Peyer's patch (tissue), 4 donors: ENCODE measurements around the gene GABBR2. TPM values are rescaled to one million over a fixed set of nuclear protein-coding genes. Genes with fewer than 3 reads are reported as not detected.

Experiments used
- DNase-seq, 3 donors: peaks; one replicate each; pipeline ENCODE4 v3.0.0-alpha.2; 2017 to 2019
- H3K27ac ChIP-seq, 4 donors: fragments of 200-600 bp; sonication (generic); one replicate each; pipeline ENCODE4 v1.5.1; 2016 to 2019
- H3K27me3 ChIP-seq, 2 donors: fragments of 200-600 bp; sonication (generic); one replicate each; pipeline ENCODE4 v1.5.1; 2019
- H3K36me3 ChIP-seq, 3 donors: fragments of 200-600 bp; sonication (generic); one replicate each; pipeline ENCODE4 v1.5.1; 2016 to 2019
- H3K4me1 ChIP-seq, 4 donors: fragments of 200-600 bp; sonication (generic); one replicate each; pipeline ENCODE4 v1.5.1; 2016 to 2019
- H3K4me3 ChIP-seq, 4 donors: fragments of 200-600 bp; sonication (generic); 1 replicate in 3 of 4; 2 replicates in 1 of 4; pipeline ENCODE4 v1.5.1; 2016 to 2019; ENCODE audit warnings: mild to moderate bottlenecking in 1 of 4
- H3K9me3 ChIP-seq, 4 donors: fragments of 200-600 bp; sonication (generic); one replicate each; pipeline ENCODE4 v1.5.1; 2016 to 2019; ENCODE audit warnings: mild to moderate bottlenecking in 1 of 4
- CTCF ChIP-seq, 6 experiments: fragments of 450-650 bp in 4 of 6; fragments of 200-600 bp in 2 of 6; sonication (generic) in 1 of 6; IDR thresholded peaks; one replicate each; pipeline ENCODE4 v1.5.1; 2017 to 2019; ENCODE audit warnings: antibody characterized with exemption in 6 of 6, mild to moderate bottlenecking in 3 of 6, moderate library complexity in 1 of 6
- POLR2A ChIP-seq, 2 donors: fragments of 450-650 bp; IDR thresholded peaks; one replicate each; pipeline ENCODE4 v1.5.1; 2017; ENCODE audit warnings: antibody characterized with exemption in 2 of 2, mild to moderate bottlenecking in 2 of 2, moderate library complexity in 2 of 2
- total RNA-seq, 4 donors: library from RNA; depleted of rRNA; stranded (reverse); fragments of >200 nt; gene quantifications; one replicate each; pipeline ENCODE4 v1.1.0, GENCODE V29; 2016

GABBR2 gene
- total RNA-seq, 4 donors from 2014 or later, result not detected

- Histone ChIP-seq H3K27me3 (no peaks in the 10 kb centered on the region), H3K9me3 (no peaks in the 10 kb centered on the region), H3K4me1 (no peaks in the 10 kb centered on the region), H3K27ac (no peak overlapping the region), H3K4me3 (no peak overlapping the region), H3K36me3 (no peaks in the 10 kb centered on the region)
- no peak for DNase-seq
- TF ChIP-seq POLR2A (IDR thresholded peaks at IDR 0.05) (no peak), CTCF (IDR thresholded peaks at IDR 0.05) (no peak)
Observed at GRCh38 chr9:98302150-98302549, 406.6 kb downstream of the GABBR2 start.

- no peak for TF ChIP-seq CTCF (IDR thresholded peaks at IDR 0.05)
- no peak for TF ChIP-seq POLR2A (IDR thresholded peaks at IDR 0.05)
- Histone ChIP-seq H3K9me3 (no peaks in the 10 kb centered on the region), H3K27ac (no peak overlapping the region), H3K27me3 (no peaks in the 10 kb centered on the region), H3K36me3 (no peaks in the 10 kb centered on the region), H3K4me3 (no peak overlapping the region), H3K4me1 (no peaks in the 10 kb centered on the region)
- no peak for DNase-seq
Observed at GRCh38 chr9:98300611-98301010, 408.1 kb downstream of the GABBR2 start.

GRCh38 chr9:98298476-98298875 lies 410.3 kb downstream of the GABBR2 start:
- no peak for DNase-seq
- Histone ChIP-seq H3K4me3 (no peak overlapping the region), H3K4me1 (no peaks in the 10 kb centered on the region), H3K27me3 (no peaks in the 10 kb centered on the region), H3K27ac (no peak overlapping the region), H3K9me3 (no peaks in the 10 kb centered on the region), H3K36me3 (no peaks in the 10 kb centered on the region)
- no peak for TF ChIP-seq CTCF (IDR thresholded peaks at IDR 0.05)
- TF ChIP-seq POLR2A (IDR thresholded peaks at IDR 0.05), result no peak

- H3K9me3 ChIP-seq, result no peaks in the 10 kb centered on the region
- TF ChIP-seq POLR2A (IDR thresholded peaks at IDR 0.05), result no peak
- TF ChIP-seq CTCF (IDR thresholded peaks at IDR 0.05), result no peak
- no peak overlapping the region for H3K4me3 ChIP-seq
- H3K36me3 ChIP-seq, result no peaks in the 10 kb centered on the region
- H3K27me3 ChIP-seq, result no peaks in the 10 kb centered on the region
- no peak for DNase-seq
- H3K27ac ChIP-seq, result no peak overlapping the region
- H3K4me1 ChIP-seq, result no peaks in the 10 kb centered on the region
Observed at GRCh38 chr9:98295824-98296223, 412.9 kb downstream of the GABBR2 start.

- Histone ChIP-seq H3K4me3 (no peak overlapping the region), H3K9me3 (no peaks in the 10 kb centered on the region), H3K27ac (no peak overlapping the region), H3K4me1 (no peaks in the 10 kb centered on the region), H3K27me3 (no peaks in the 10 kb centered on the region), H3K36me3 (no peaks in the 10 kb centered on the region)
- DNase-seq, result no peak
- TF ChIP-seq CTCF (IDR thresholded peaks at IDR 0.05) (no peak), POLR2A (IDR thresholded peaks at IDR 0.05) (no peak)
Observed at GRCh38 chr9:98291820-98292219, 416.9 kb downstream of the GABBR2 start.

- Histone ChIP-seq H3K36me3 (no peaks in the 10 kb centered on the region), H3K4me1 (no peaks in the 10 kb centered on the region), H3K27me3 (no peaks in the 10 kb centered on the region), H3K4me3 (no peak overlapping the region), H3K27ac (no peak overlapping the region), H3K9me3 (no peaks in the 10 kb centered on the region)
- TF ChIP-seq CTCF (IDR thresholded peaks at IDR 0.05), result no peak
- no peak for TF ChIP-seq POLR2A (IDR thresholded peaks at IDR 0.05)
- DNase-seq, result no peak
Observed at GRCh38 chr9:98290411-98290810, 418.3 kb downstream of the GABBR2 start.
